H1 (cell line): ENCODE data around the gene PDIA5. TPM values are rescaled to one million over a fixed set of nuclear protein-coding genes. Genes with fewer than 3 reads are reported as not detected.

ENCODE experiments used
- CTCF ChIA-PET: fragments of 300-600 bp; sonication (Branson Sonifier 250); formaldehyde crosslinking; loops from one replicate; lab custom pipeline; 2021; ENCODE audit not compliant: partially characterized antibody; lab: Charles Lee
- POLR2A ChIA-PET: fragments of 300-600 bp; sonication (Branson Sonifier 250); formaldehyde crosslinking; loops from one replicate; lab custom pipeline; 2021; ENCODE audit warnings: inconsistent platforms; ENCODE audit not compliant: partially characterized antibody; lab: Charles Lee
- DNase-seq, 2 experiments: peaks; one replicate each; pipeline versions ENCODE4 v3.0.0 to v3.0.0-alpha.2; 2010 to 2022; ENCODE audit warnings: low spot score in 2 of 2, low read depth in 1 of 2, mixed read lengths in 1 of 2
- FAIRE-seq: peaks from 2 replicates; lab custom pipeline; 2011; peaks lifted over from hg19 to GRCh38; lab: Jason Lieb, UNC
- H2AFZ ChIP-seq: 2 replicates; pipeline ENCODE4 v1.8.1; 2012; ENCODE audit warnings: low read length, inconsistent platforms
- H2AK5ac ChIP-seq: 2 replicates; pipeline ENCODE4 v1.6.1; 2013; ENCODE audit warnings: low read depth, low read length
- H2BK120ac ChIP-seq: replicated peaks from 2 replicates; pipeline ENCODE3; 2013; ENCODE audit warnings: low read depth, low read length, inconsistent platforms
- H2BK12ac ChIP-seq: 2 replicates; pipeline ENCODE4 v1.6.1; 2013; ENCODE audit warnings: low read depth, low read length
- H2BK15ac ChIP-seq: 2 replicates; pipeline ENCODE4 v1.6.1; 2013; ENCODE audit warnings: low read length
- H2BK20ac ChIP-seq: 2 replicates; pipeline ENCODE4 v1.6.1; 2013; ENCODE audit warnings: low read length
- H2BK5ac ChIP-seq: 2 replicates; pipeline ENCODE4 v1.6.1; 2013; ENCODE audit warnings: low read depth, low read length
- H3K14ac ChIP-seq: 2 replicates; pipeline ENCODE4 v1.6.1; 2013; ENCODE audit warnings: inconsistent platforms; ENCODE audit not compliant: insufficient read length
- H3K18ac ChIP-seq: 2 replicates; pipeline ENCODE4 v1.6.1; 2013; ENCODE audit warnings: low read length; ENCODE audit errors: extremely low read depth
- H3K23ac ChIP-seq: 2 replicates; pipeline ENCODE4 v1.6.1; 2013; ENCODE audit warnings: inconsistent platforms; ENCODE audit not compliant: insufficient read length
- H3K23me2 ChIP-seq: 2 replicates; pipeline ENCODE4 v1.6.1; 2013; ENCODE audit warnings: low read depth, low read length
- H3K27ac ChIP-seq: 2 replicates; pipeline ENCODE4 v1.6.1; 2011; ENCODE audit warnings: low read depth, low read length, inconsistent platforms
- H3K27me3 ChIP-seq, 4 experiments: replicated peaks in 1 of 4; 1 replicate in 1 of 4; 2 replicates in 3 of 4; pipeline versions ENCODE4 v1.6.1 to v1.8.1; 2011 to 2013; ENCODE audit warnings: low read length in 3 of 4, mild to moderate bottlenecking in 3 of 4, inconsistent platforms in 2 of 4, mixed read lengths in 2 of 4, moderate library complexity in 1 of 4; ENCODE audit not compliant: control insufficient read depth in 3 of 4, insufficient read depth in 3 of 4; ENCODE audit errors: extremely low read depth in 1 of 4
- H3K36me3 ChIP-seq, 4 experiments: 2 replicates each; pipeline versions ENCODE4 v1.6.1 to v1.8.1; 2011 to 2013; ENCODE audit warnings: mild to moderate bottlenecking in 4 of 4, low read length in 3 of 4, moderate library complexity in 2 of 4, control low read depth in 1 of 4, inconsistent platforms in 1 of 4; ENCODE audit not compliant: insufficient read depth in 4 of 4, control insufficient read depth in 2 of 4
- H3K4ac ChIP-seq: replicated peaks from 2 replicates; pipeline ENCODE3; 2013; ENCODE audit warnings: low read length, low read depth, mixed read lengths, inconsistent platforms; ENCODE audit not compliant: insufficient read length
- H3K4me1 ChIP-seq, 4 experiments: replicated peaks in 1 of 4; 1 replicate in 1 of 4; 2 replicates in 3 of 4; pipeline versions ENCODE4 v1.6.1 to v1.8.1; 2011 to 2013; ENCODE audit warnings: low read length in 3 of 4, inconsistent platforms in 2 of 4, mixed read lengths in 1 of 4; ENCODE audit not compliant: insufficient read depth in 4 of 4, control insufficient read depth in 3 of 4
- H3K4me2 ChIP-seq, 2 experiments: 2 replicates each; pipeline versions ENCODE4 v1.6.1 to v1.8.1; 2011 to 2013; ENCODE audit warnings: low read depth in 2 of 2, low read length in 2 of 2, control low read depth in 1 of 2, inconsistent platforms in 1 of 2, mild to moderate bottlenecking in 1 of 2; ENCODE audit not compliant: insufficient read depth in 1 of 2
- H3K4me3 ChIP-seq, 4 experiments: fragments of 200-600, 300-600 bp in 1 of 4; sonication (generic), shearing (Covaris generic), sonication (Bioruptor Twin) in 1 of 4; 2 replicates each; pipeline versions ENCODE4 v1.5.1 to v1.8.1; 2011 to 2016; ENCODE audit warnings: low read length in 4 of 4, low read depth in 3 of 4, control low read depth in 2 of 4, inconsistent platforms in 2 of 4, mild to moderate bottlenecking in 2 of 4, mixed read lengths in 1 of 4, moderate library complexity in 1 of 4; ENCODE audit not compliant: insufficient read depth in 2 of 4; ENCODE audit errors: extremely low read depth in 1 of 4
- H3K56ac ChIP-seq: replicated peaks from 2 replicates; pipeline ENCODE3; 2013; ENCODE audit warnings: low read depth, mild to moderate bottlenecking, mixed read lengths, low read length, inconsistent platforms; ENCODE audit not compliant: insufficient read length
- H3K79me1 ChIP-seq: 2 replicates; pipeline ENCODE4 v1.6.1; 2013; ENCODE audit warnings: low read depth, low read length, control low read depth
- H3K79me2 ChIP-seq, 2 experiments: 2 replicates each; pipeline versions ENCODE4 v1.6.1 to v1.8.1; 2012 to 2013; ENCODE audit warnings: low read length in 2 of 2, mild to moderate bottlenecking in 2 of 2, inconsistent platforms in 1 of 2; ENCODE audit not compliant: insufficient read depth in 2 of 2, control insufficient read depth in 1 of 2
- H3K9ac ChIP-seq, 4 experiments: replicated peaks in 1 of 4; 1 replicate in 1 of 4; 2 replicates in 3 of 4; pipeline versions ENCODE4 v1.6.1 to v1.8.1; 2011 to 2013; ENCODE audit warnings: low read depth in 3 of 4, low read length in 3 of 4, control low read depth in 2 of 4, mild to moderate bottlenecking in 2 of 4, moderate library complexity in 2 of 4, inconsistent platforms in 1 of 4; ENCODE audit errors: extremely low read depth in 1 of 4
- H3K9me3 ChIP-seq, 2 experiments: 2 replicates each; pipeline versions ENCODE4 v1.6.1 to v1.8.1; 2012 to 2013; ENCODE audit warnings: mild to moderate bottlenecking in 2 of 2, moderate library complexity in 2 of 2, control low read depth in 1 of 2, inconsistent platforms in 1 of 2, low read depth in 1 of 2, low read length in 1 of 2, mixed read lengths in 1 of 2; ENCODE audit not compliant: insufficient read depth in 2 of 2
- H4K20me1 ChIP-seq, 2 experiments: replicated peaks in 1 of 2; 2 replicates each; pipeline versions ENCODE3 to v1.8.1; 2011 to 2013; ENCODE audit warnings: inconsistent platforms in 2 of 2, low read length in 2 of 2, mild to moderate bottlenecking in 1 of 2; ENCODE audit not compliant: insufficient read depth in 2 of 2, control insufficient read depth in 1 of 2
- H4K5ac ChIP-seq: 2 replicates; pipeline ENCODE4 v1.6.1; 2013; ENCODE audit warnings: low read length, low read depth, mixed read lengths, inconsistent platforms; ENCODE audit not compliant: insufficient read length
- H4K8ac ChIP-seq: 2 replicates; pipeline ENCODE4 v1.8.0; 2013; ENCODE audit warnings: mild to moderate bottlenecking, moderate library complexity, low read length, inconsistent platforms; ENCODE audit not compliant: insufficient read depth; ENCODE audit errors: extremely low read depth
- H4K91ac ChIP-seq: replicated peaks from 2 replicates; pipeline ENCODE3; 2013; ENCODE audit warnings: low read length, mixed read lengths, inconsistent platforms; ENCODE audit not compliant: insufficient read length
- BRCA1 ChIP-seq: IDR thresholded peaks from 2 replicates; pipeline ENCODE4 v1.6.1; 2012; ENCODE audit warnings: low read depth, low read length, improper control_type of control experiment
- CREB1 ChIP-seq: IDR thresholded peaks from 2 replicates; pipeline ENCODE4 v1.6.1; 2012; ENCODE audit warnings: inconsistent platforms
- CTCF ChIP-seq, 3 experiments: IDR thresholded peaks; 1 replicate in 2 of 3; 2 replicates in 1 of 3; pipeline versions ENCODE4 v1.5.1 to v1.6.1; 2011; ENCODE audit warnings: low read length in 3 of 3, mild to moderate bottlenecking in 3 of 3, inconsistent platforms in 2 of 3, low read depth in 1 of 3, moderate library complexity in 1 of 3; ENCODE audit not compliant: insufficient read depth in 1 of 3; ENCODE audit errors: control extremely low read depth in 1 of 3
- FOSL1 ChIP-seq: IDR thresholded peaks from 2 replicates; pipeline ENCODE4 v1.6.1; 2011; ENCODE audit warnings: mild to moderate bottlenecking, low read depth, low read length, moderate library complexity; ENCODE audit not compliant: insufficient read depth
- PHF8 ChIP-seq: fragments of 200-600 bp; sonication (generic); conservative IDR thresholded peaks from 2 replicates; pipeline ENCODE4 v1.7.1; 2012; ENCODE audit warnings: low read depth, mild to moderate bottlenecking, inconsistent platforms, low read length, moderate library complexity
- POLR2A ChIP-seq, 2 experiments: IDR thresholded peaks; 1 replicate in 1 of 2; 2 replicates in 1 of 2; pipeline ENCODE4 v1.6.1; 2011; ENCODE audit warnings: low read depth in 2 of 2, low read length in 2 of 2, mild to moderate bottlenecking in 2 of 2; ENCODE audit errors: control extremely low read depth in 1 of 2
- RFX5 ChIP-seq: IDR thresholded peaks from 2 replicates; pipeline ENCODE4 v1.6.1; 2011; ENCODE audit warnings: low read depth, low read length, improper control_type of control experiment, borderline replicate concordance
- RNF2 ChIP-seq: fragments of 200-900, 300-1000 bp; sonication (generic); IDR thresholded peaks from 2 replicates; pipeline ENCODE4 v1.7.1; 2016; ENCODE audit warnings: borderline replicate concordance, low read depth, mild to moderate bottlenecking, antibody characterized with exemption, low read length; ENCODE audit not compliant: poor library complexity, severe bottlenecking; ENCODE audit errors: missing control alignments
- SP4 ChIP-seq: IDR thresholded peaks from 2 replicates; pipeline ENCODE4 v1.6.1; 2012; ENCODE audit warnings: low read length, inconsistent platforms
- WGBS, 2 experiments: shearing (Covaris generic) in 1 of 2; methylation state at CpG; one replicate each; pipeline versions ENCODE4 v1.1.6 to v1.1.7; 2013 to 2015; ENCODE audit warnings: low lambda C conversion rate in 2 of 2, mixed read lengths in 2 of 2, inconsistent platforms in 1 of 2, low coverage in 1 of 2, missing lambda C conversion rate in 1 of 2; ENCODE audit not compliant: insufficient replicate concordance in 2 of 2, insufficient coverage in 1 of 2, insufficient read length in 1 of 2; ENCODE audit errors: extremely low coverage in 1 of 2, missing lambda C conversion rate in 1 of 2; 5-methylcytosine and 5-hydroxymethylcytosine counted together
- polyA plus RNA-seq, 7 experiments: library from polyadenylated mRNA; depleted of rRNA in 3 of 7; stranded (reverse) in 5 of 7; unstranded in 2 of 7; fragments of >200 nt in 5 of 7; fragments of 200-250 nt in 2 of 7; gene quantifications; 1 replicate in 5 of 7; 2 replicates in 1 of 7; 4 replicates in 1 of 7; pipeline versions ENCODE4 v1.2.1 to v1.2.3, GENCODE V29; 2011 to 2013; ENCODE audit warnings: missing spikeins in 2 of 7, mixed read lengths in 2 of 7
- total RNA-seq: library from RNA; stranded (reverse); fragmentation: NEBNext Ultra II Directional; extraction: Animal tissue kit (Norgen Biotek cat#: 25700); gene quantifications from 2 replicates; pipeline ENCODE4 v1.2.1, GENCODE V29; 2021

Gene PDIA5
- total and polyA plus RNA-seq, 2 of the 8 experiments (the other 6 are each of a cell fraction or from before 2014, with no cell fraction given) = 18.2 to 32.8 TPM

- H3K56ac ChIP-seq = no peak overlapping the region
- H2BK12ac ChIP-seq = no peak overlapping the region
- H2BK20ac ChIP-seq = no peak overlapping the region
- no peak overlapping the region for H3K18ac ChIP-seq
- H3K9ac ChIP-seq = no peak overlapping the region
- no peaks in the 10 kb centered on the region for H3K4me1 ChIP-seq
- H4K8ac ChIP-seq = no peak overlapping the region
- no peak overlapping the region for H2AK5ac ChIP-seq
- H2BK120ac ChIP-seq = no peak overlapping the region
- FAIRE-seq (no peak), DNase-seq (peak in 1 of 2 experiments; percentile 10)
- no peaks in the 10 kb centered on the region for H3K79me2 ChIP-seq
- H3K9me3 ChIP-seq = no peaks in the 10 kb centered on the region
- no peak overlapping the region for H3K23ac ChIP-seq
- H3K4me2 ChIP-seq = no peak overlapping the region
- 0 out of 2 replicates have a peak overlapping the region, but pooled peaks have one; percentile 7 for H3K27ac ChIP-seq
- H3K79me1 ChIP-seq = no peaks in the 10 kb centered on the region
- H4K91ac ChIP-seq = no peak overlapping the region
- ChIA-PET CTCF (interaction anchor here (0.7 to 1.6 kb wide), 7 partner anchors 16 to 211 kb away, joined by 3 to 5 read pairs (median 4); no protein-coding TSS in a partner anchor), POLR2A (interaction anchor here (1.4 kb wide), 1 partner anchor 23 kb away, joined by 3 read pairs; no protein-coding TSS in a partner anchor)
- no peaks in the 10 kb centered on the region for H3K27me3 ChIP-seq
- H3K4me3 ChIP-seq = no peak overlapping the region
- H2BK15ac ChIP-seq = no peak overlapping the region
- H3K4ac ChIP-seq = no peak overlapping the region
- WGBS, 2 experiments = 91% methylated on average over 6 of the region's 6 CpGs; no CpG with 5 or more reads in 1 of the 2 experiments
- H3K36me3 ChIP-seq = peaks cover 0 to 14% (median 6%) of the 10 kb centered on the region in 4 experiments; a peak in 5 of 8 replicates
- no peak overlapping the region for H2AFZ ChIP-seq
- H3K14ac ChIP-seq = no peak overlapping the region
- H3K23me2 ChIP-seq = no peaks in the 10 kb centered on the region
- H4K5ac ChIP-seq = no peak overlapping the region
- H2BK5ac ChIP-seq = no peak overlapping the region; the same call in 1 of the 2 replicates
- H4K20me1 ChIP-seq = peaks cover 0 to 2% of the 10 kb centered on the region in 2 experiments
- TF ChIP-seq BRCA1 (no peak), PHF8 (no peak), RFX5 (no peak), POLR2A (IDR thresholded peaks at IDR 0.05; ENCODE audit: control extremely low read depth in 1 of 2, low read depth in 2 of 2, low read length in 2 of 2) (no peak), CTCF (IDR thresholded peaks at IDR 0.05; ENCODE audit: control extremely low read depth in 1 of 3, insufficient read depth in 1 of 3, low read depth in 1 of 3, low read length in 3 of 3) (no peak), SP4 (no peak), CREB1 (no peak), FOSL1 (no peak), RNF2 (no peak)
Observed at GRCh38 chr3:123153125-123154019, 86.5 kb downstream of the PDIA5 start.
